Spleen (tissue), 11 donors: ENCODE data around the gene GTF3C6. TPM values are rescaled to one million over a fixed set of nuclear protein-coding genes. Genes with fewer than 3 reads are reported as not detected.
"Not testable (repeated sequence)": the region's sequence is repeated elsewhere in the genome, so short reads cannot be mapped to it uniquely, and the experiment has no call there.

ENCODE experiments used
- DNase-seq: peaks from one replicate; pipeline ENCODE4 v3.0.0-alpha.2; 2020
- H3K27ac ChIP-seq, 8 donors: fragments of 200-600 bp; sonication (generic) in 7 of 8; 1 replicate in 4 of 8; 2 replicates in 4 of 8; pipeline versions ENCODE4 v1.5.0 to v1.8.0; 2016 to 2021; ENCODE audit warnings: inconsistent platforms in 4 of 8, mild to moderate bottlenecking in 4 of 8, moderate library complexity in 1 of 8
- H3K27me3 ChIP-seq, 7 donors: fragments of 200-600 bp; sonication (generic) in 6 of 7; replicated peaks in 1 of 7; 1 replicate in 4 of 7; 2 replicates in 3 of 7; pipeline versions ENCODE4 v1.5.0 to v1.8.0; 2016 to 2021; ENCODE audit warnings: inconsistent platforms in 3 of 7, mild to moderate bottlenecking in 1 of 7
- H3K36me3 ChIP-seq, 6 donors: fragments of 200-600 bp; sonication (generic) in 5 of 6; 1 replicate in 4 of 6; 2 replicates in 2 of 6; pipeline versions ENCODE4 v1.5.0 to v1.8.0; 2016 to 2021; ENCODE audit warnings: inconsistent platforms in 2 of 6
- H3K4me1 ChIP-seq, 6 donors: fragments of 200-600 bp; sonication (generic) in 5 of 6; 1 replicate in 3 of 6; 2 replicates in 3 of 6; pipeline versions ENCODE4 v1.5.0 to v1.8.0; 2016 to 2021; ENCODE audit warnings: inconsistent platforms in 3 of 6
- H3K4me3 ChIP-seq, 8 donors: fragments of 200-600 bp; sonication (generic) in 7 of 8; 1 replicate in 4 of 8; 2 replicates in 4 of 8; pipeline versions ENCODE4 v1.5.0 to v1.8.0; 2016 to 2021; ENCODE audit warnings: inconsistent platforms in 4 of 8, mild to moderate bottlenecking in 4 of 8, moderate library complexity in 2 of 8
- H3K9me3 ChIP-seq, 8 donors: fragments of 200-600 bp; sonication (generic) in 7 of 8; 1 replicate in 4 of 8; 2 replicates in 4 of 8; pipeline versions ENCODE4 v1.5.0 to v1.8.0; 2016 to 2021; ENCODE audit warnings: inconsistent platforms in 4 of 8
- POLR2A ChIP-seq, 3 donors: fragments of 450-650 bp; IDR thresholded peaks; one replicate each; pipeline ENCODE4 v1.5.1; 2017; ENCODE audit warnings: antibody characterized with exemption in 3 of 3, mild to moderate bottlenecking in 1 of 3
- POLR2AphosphoS5 ChIP-seq, 3 donors: sonication (generic); formaldehyde crosslinking; IDR thresholded peaks; one replicate each; pipeline ENCODE4 v1.5.1; 2017; ENCODE audit warnings: antibody characterized with exemption in 3 of 3
- WGBS, 5 donors: extraction: QIAGEN DNeasy Blood & Tissue Kit in 3 of 5; methylation state at CpG; one replicate each; pipeline versions ENCODE4 v1.1.5 to v1.1.7; 2013 to 2018; 5-methylcytosine and 5-hydroxymethylcytosine counted together
- intact Hi-C: fragments of 100-400 bp; cut with DNase I; formaldehyde crosslinking; loops from one replicate; pipeline ENCODE4 v1.15.0; 2023; ENCODE audit warnings: low total_unique reads
- polyA plus RNA-seq, 3 donors: library from polyadenylated mRNA; stranded (reverse); fragments of 200-250 nt; gene quantifications; one replicate each; pipeline ENCODE4 v1.2.1, GENCODE V29; 2013
- total RNA-seq, 7 donors: library from RNA; depleted of rRNA in 3 of 7; stranded (reverse); fragments of >200 nt in 3 of 7; fragmentation: NEBNext Ultra II Directional in 4 of 7; extraction: Animal tissue kit (Norgen Biotek cat#: 25700) in 4 of 7; gene quantifications; one replicate each; pipeline versions ENCODE4 v1.1.0 to v1.2.1, GENCODE V29; 2016 to 2021
- TF ChIP-seq, protein P1 (sequence below), 11 experiments: fragments of 200-600 bp in 7 of 11; fragments of 450-650 bp in 4 of 11; sonication (generic) in 4 of 11; IDR thresholded peaks in 8 of 11; conservative IDR thresholded peaks in 3 of 11; 1 replicate in 7 of 11; 2 replicates in 4 of 11; pipeline versions ENCODE4 v1.4.0 to v1.8.0; 2016 to 2021; ENCODE audit warnings: antibody characterized with exemption in 11 of 11, inconsistent platforms in 4 of 11, mild to moderate bottlenecking in 1 of 11
- donor health status: healthy with polysubstance abuse.
- donor health status: DM: no; HTN: no; CAD: no; lungs with moderate emphysema.
- donor health status: DM: no; HTN: no; CAD: no.
- donor health status: Bipolar disorder and iron deficiency.
- donor health status: healthy.
- donor health status: DM: no; HTN: no; CAD: no.
- donor health status: DM: yes; HTN: yes; CAD: no.

Gene GTF3C6
- total and polyA plus RNA-seq, 10 donors = 27.7 to 61.5 (median 46.4) TPM

DNA sequence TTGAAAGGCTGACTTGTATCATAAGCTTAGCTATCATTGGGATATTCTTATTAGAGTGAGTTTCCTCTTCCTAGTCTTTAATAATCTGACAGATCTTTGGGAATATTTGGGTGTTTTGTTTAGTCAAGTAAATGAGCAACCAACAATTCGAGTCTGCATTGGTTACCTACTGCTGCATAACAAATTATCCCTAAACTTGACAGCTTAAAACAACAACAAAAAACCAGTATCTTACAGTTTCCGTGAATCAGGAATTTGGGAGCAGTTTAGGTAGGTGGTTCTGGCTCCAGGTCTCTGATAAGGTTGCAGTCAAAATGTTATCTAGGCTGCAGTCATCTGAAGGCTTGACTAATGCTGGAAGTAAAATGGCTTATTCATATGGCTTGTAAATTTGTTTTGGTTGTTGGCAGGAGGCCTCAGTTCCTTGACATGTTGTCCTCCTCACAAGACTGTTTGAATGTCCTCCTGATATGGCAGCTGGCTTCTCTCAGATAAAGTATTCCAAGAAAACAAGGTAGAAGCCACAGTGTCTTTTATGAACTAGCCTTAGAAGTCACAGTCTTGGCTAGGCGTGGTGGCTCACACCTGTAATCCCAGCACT is 7.2 kb downstream of the GTF3C6 start:
- 95 to 100% (median 97%) methylated on average over 3 of the region's 3 CpGs for WGBS, 5 donors
- Histone ChIP-seq H3K36me3 (peaks cover 0 to 87% (median 71%) of the 10 kb centered on the region in 6 donors), H3K4me1 (no peaks in the 10 kb centered on the region), H3K27me3 (no peaks in the 10 kb centered on the region), H3K9me3 (no peaks in the 10 kb centered on the region), H3K27ac (no peak overlapping the region), H3K4me3 (no peak overlapping the region)
- intact Hi-C loops = no loop called here
- TF ChIP-seq, protein P1, sequence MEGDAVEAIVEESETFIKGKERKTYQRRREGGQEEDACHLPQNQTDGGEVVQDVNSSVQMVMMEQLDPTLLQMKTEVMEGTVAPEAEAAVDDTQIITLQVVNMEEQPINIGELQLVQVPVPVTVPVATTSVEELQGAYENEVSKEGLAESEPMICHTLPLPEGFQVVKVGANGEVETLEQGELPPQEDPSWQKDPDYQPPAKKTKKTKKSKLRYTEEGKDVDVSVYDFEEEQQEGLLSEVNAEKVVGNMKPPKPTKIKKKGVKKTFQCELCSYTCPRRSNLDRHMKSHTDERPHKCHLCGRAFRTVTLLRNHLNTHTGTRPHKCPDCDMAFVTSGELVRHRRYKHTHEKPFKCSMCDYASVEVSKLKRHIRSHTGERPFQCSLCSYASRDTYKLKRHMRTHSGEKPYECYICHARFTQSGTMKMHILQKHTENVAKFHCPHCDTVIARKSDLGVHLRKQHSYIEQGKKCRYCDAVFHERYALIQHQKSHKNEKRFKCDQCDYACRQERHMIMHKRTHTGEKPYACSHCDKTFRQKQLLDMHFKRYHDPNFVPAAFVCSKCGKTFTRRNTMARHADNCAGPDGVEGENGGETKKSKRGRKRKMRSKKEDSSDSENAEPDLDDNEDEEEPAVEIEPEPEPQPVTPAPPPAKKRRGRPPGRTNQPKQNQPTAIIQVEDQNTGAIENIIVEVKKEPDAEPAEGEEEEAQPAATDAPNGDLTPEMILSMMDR (IDR thresholded peaks at IDR 0.05 in 8 of 11, conservative IDR thresholded peaks at IDR 0.05 in 3 of 11) = no peak
- TF ChIP-seq POLR2AphosphoS5 (IDR thresholded peaks at IDR 0.05) (no peak), POLR2A (IDR thresholded peaks at IDR 0.05) (no peak)
- DNase-seq = no peak

DNA sequence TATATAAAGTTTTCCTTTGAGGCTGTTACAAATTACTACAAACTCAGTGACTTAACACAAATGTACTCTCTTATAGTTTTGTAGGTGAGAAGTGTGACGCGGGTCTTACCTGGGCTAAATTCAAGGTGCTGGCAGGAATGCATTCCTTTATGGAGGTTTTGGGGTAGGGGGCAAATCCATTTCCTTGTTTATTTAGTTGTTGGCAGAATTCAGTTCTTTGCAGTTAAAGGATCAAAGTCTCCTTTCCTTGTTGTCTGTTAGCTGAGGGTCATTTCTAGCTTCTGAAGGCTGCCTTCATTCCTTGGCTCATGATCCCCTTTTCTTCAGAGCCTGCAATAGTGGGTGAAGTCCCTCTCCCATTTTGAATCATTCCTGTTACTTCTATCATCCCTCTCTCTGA is 10.2 kb downstream of the GTF3C6 start:
- H3K27me3 ChIP-seq, H3K4me1 ChIP-seq, DNase-seq, intact Hi-C loops, H3K27ac ChIP-seq, H3K9me3 ChIP-seq, H3K4me3 ChIP-seq: not testable (repeated sequence)
- 94 to 100% (median 98%) methylated on average over 2 of the region's 2 CpGs for WGBS, 5 donors
- H3K36me3 ChIP-seq = peaks cover 0 to 58% (median 44%) of the 10 kb centered on the region in 6 donors

DNA sequence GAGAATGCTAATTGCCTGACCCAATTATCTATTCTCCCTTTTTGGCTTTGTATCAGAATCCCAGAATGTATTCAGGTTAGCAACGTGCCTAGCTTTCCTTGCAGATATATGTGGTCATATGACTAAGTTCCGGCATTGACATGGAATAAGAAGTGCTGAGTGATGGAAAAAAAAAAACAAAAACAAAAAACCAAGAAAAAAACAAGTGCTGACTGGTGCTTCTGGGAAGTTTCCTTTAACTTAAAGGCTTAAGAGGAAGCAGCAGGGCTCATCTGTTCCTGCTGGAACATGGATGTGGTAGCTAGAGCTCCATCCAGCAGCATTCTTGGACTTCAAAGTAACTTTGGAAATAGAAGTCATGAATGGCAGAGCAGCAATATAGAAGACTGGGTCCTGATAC is 13.0 kb downstream of the GTF3C6 start:
- Histone ChIP-seq H3K4me1 (no peaks in the 10 kb centered on the region), H3K9me3 (no peaks in the 10 kb centered on the region), H3K27ac (no peak overlapping the region), H3K36me3 (peaks cover 0 to 30% (median 18%) of the 10 kb centered on the region in 6 donors), H3K4me3 (no peak overlapping the region), H3K27me3 (no peaks in the 10 kb centered on the region)
- intact Hi-C loops = no loop called here
- TF ChIP-seq, protein P1 (IDR thresholded peaks at IDR 0.05 in 8 of 11, conservative IDR thresholded peaks at IDR 0.05 in 3 of 11) = no peak
- TF ChIP-seq POLR2A (IDR thresholded peaks at IDR 0.05) = no peak
- no peak for TF ChIP-seq POLR2AphosphoS5 (IDR thresholded peaks at IDR 0.05)
- no peak for DNase-seq
- WGBS, 5 donors = 67 to 82% (median 78%) methylated on average over 2 of the region's 2 CpGs

DNA sequence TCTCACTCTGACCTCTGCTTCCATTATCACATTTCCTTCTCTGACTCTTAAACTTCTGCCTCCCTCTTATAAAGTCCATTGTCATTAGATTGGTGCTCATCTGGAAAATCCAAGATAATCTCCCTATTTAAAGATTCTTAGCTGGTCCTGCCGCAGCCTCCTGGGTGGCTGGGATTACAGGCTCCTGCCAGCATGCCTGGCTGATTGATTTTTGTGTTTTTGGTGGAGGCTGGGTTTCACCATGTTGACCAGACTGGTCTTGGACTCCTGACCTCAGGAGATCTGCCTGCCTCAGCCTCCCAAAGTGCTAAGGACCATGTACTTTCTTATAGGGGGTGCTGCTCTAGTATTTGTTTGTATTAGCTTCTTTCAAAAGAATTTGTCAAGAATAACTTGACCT is 18.1 kb downstream of the GTF3C6 start:
- intact Hi-C loops = no loop called here
- no peaks in the 10 kb centered on the region for H3K27me3 ChIP-seq
- H3K27ac ChIP-seq = no peak overlapping the region
- DNase-seq = no peak
- TF ChIP-seq, protein P1 (IDR thresholded peaks at IDR 0.05 in 8 of 11, conservative IDR thresholded peaks at IDR 0.05 in 3 of 11) = no peak
- TF ChIP-seq POLR2A (IDR thresholded peaks at IDR 0.05) = no peak
- no peak for TF ChIP-seq POLR2AphosphoS5 (IDR thresholded peaks at IDR 0.05)
- H3K36me3 ChIP-seq = no peaks in the 10 kb centered on the region
- H3K4me3 ChIP-seq = no peak overlapping the region
- peaks cover 0 to 22% (median 7%) of the 10 kb centered on the region in 6 donors for H3K4me1 ChIP-seq
- no peaks in the 10 kb centered on the region for H3K9me3 ChIP-seq
- 85 to 100% (median 98%) methylated on average over 1 of the region's 1 CpG for WGBS, 5 donors
